NCI-H146 treated with DMSO at 0.1 percent for 48 hours (cell line): ENCODE data around the gene ZNF621.

Source experiments
- DNase-seq: peaks from one replicate; lab custom pipeline; 2025; ENCODE audit not compliant: unreplicated experiment; lab: John Stamatoyannopoulos, UW

Gene ZNF621

DNA sequence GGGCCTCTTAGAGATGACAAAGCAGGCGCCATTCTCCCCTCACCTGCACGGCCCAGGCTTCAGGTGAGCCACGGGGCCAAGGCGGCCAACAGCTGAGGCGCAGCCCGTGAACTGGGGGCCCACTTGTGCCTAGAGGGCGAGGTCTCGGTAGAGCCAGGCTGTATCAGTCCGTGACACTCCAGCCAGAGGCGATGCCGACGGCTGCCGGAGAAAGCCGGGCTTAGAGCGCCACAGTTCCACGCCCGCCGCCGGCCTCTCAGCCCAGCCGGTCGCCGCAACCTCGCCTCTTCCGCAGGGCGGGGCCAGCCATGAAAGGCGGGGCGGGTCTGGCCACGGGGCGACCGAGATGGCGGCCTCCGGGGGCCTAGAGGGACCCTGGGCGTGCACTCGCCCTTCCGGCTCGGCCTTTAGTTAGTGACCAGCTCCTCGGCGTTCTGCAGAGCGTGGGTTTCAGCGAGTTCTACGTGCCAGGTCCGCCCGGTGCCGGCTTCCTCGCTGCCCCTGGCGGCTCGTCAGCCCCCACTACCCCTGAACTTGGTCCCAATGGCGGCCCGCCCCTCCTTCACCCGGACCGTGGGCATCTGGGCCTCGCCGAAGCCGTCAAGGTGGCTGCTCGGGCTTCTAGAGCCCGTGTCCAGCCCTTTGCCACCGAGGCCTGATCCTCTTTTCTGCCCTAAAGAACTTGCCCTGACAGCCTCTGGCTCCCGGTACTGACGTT is at the start of gene ZNF621:
ZNF621 (plus strand) TSS at position 393 of the 718 bp plus-strand sequence. CDS start 881 bp downstream, outside the sequence.
- peak; percentile 45 for DNase-seq

DNA sequence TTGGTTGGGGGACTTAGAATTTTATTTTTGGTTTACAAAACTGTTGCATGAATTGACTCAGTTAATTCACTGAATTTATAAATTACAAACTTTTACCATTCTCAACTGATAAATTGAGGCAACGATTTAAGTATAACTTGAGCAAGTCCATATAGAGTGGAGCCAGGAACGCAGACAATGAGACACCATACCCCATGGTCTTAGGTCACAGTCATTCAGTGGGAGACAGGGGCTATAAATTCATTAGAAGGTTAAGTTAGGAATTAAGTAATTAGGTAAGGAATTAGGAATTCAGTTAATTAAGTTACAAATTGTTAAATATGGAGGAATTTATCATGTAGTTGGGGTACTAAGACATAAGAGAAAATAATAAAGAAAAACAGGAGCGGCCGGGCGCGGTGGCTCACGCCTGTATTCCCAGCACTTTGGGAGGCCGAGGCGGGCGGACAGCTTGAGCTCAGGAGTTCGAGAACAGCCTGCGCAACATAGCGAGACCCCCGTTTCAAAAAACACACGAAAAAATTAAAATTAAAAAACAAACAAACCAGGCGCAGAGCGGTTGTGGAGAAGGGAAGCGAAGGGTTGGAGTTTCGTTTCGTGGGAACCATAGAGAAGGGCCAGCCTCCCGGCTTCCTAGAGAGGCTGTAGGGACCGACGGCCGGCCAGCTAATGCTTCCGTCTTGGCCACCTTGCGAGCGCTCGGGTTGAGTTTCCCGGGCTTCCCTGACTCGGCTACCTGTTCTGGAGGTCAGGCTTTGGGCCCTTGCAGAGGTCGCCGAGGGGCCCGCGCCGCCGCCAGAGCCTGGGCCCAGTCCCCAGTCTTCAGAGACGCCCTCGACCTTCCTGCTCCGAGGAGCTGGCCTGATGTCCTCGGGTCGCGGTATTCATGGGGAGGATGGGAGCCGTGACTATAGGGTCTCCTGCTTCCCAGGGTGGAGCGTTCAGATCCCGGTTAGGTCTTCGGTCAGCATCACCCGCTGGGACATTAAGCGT is 48.0 kb upstream of the ZNF621 start, which contains the start of gene ZNF619:
ZNF619 (plus strand) TSS at position 645 of the 993 bp plus-strand sequence. CDS start 858 bp downstream, outside the sequence.
- DNase-seq: peak; percentile 11

DNA sequence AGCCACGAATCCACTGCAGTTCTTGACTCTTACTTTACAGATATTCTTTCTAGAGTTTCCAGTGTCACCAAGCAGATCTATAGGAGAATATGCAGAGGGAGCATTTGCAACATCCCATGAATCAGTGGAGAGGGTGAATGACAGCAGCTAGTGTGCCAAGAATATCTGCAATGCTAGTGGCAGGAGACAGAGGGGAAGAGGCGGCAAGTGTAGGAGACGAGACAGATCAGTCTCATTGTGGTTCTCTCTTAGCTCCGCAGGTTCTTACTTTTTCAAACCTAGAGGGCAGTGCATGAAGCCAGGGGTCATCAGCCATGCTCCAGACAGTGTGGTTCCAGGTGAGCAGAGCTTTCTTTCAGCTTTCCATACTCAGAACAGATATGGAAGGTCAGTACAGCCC is 47.1 kb upstream of the ZNF621 start:
- DNase-seq: no peak

DNA sequence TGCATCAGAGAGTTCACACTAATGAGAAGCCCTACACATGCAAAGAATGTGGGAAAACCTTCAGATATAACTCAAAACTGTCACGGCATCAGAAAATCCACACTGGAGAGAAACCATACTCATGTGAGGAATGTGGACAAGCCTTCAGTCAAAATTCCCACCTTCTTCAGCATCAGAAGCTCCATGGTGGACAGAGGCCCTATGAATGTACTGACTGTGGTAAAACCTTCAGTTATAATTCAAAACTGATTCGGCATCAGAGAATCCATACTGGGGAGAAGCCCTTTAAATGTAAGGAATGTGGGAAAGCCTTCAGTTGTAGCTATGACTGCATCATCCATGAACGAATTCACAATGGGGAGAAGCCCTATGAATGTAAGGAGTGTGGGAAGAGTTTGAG is 37.6 kb upstream of the ZNF621 start:
- no peak for DNase-seq

DNA sequence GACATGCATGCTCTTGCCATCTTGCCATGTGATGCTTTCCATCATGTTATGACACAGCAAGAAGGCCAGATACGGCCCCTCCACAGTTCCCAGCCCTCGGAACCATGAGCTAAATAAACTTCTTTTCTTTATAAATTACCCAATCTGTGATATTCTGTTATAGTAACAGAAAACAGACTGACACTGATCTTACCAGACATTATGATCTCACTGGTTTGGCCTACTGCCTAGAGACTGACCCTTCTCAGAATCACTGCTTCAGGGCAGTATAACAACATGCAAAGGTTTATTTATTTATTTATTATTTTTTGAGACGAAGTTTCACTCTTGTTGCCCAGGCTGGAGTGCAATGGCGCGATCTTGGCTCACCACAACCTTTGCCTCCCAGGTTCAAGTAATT is 33.8 kb upstream of the ZNF621 start:
- DNase-seq: no peak

DNA sequence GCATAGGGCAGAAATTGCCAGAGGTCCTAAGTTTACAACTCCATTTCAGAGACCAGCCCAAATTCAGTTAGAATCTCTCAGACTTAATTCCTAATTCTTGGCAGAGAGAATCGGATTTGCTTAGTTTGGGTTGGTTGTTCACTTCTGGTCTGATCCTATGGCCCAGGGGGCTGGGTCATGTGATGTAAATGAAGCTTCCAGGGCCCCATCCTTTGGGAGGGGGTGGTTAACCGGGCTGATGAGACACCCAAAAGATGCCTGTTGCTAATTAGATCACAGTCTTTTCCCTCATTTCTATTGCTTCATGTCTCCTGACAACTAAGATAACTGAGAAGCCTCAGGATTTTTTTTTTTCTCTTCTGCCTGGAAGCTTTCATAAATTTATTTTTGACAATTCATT is 30.1 kb upstream of the ZNF621 start:
- no peak for DNase-seq

DNA sequence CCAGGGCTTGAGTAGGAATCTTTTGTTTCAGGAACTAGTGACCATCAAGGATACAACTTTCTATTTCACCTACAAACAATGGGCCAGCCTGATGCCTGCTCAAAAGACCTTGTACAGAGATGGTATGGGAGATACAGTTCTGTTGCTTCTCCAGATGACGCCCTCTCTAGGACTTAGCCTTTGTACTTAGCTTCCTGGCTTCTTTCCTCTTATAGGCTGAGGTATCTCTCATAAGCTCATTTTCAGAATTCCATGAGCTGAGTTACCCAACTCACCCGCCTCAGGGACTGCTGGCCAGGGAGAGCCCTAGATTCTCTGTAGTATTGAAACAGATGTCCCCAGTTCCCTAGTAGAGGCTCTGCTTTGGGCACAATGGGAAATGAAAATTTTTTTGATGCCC is 27.5 kb upstream of the ZNF621 start:
- no peak for DNase-seq

DNA sequence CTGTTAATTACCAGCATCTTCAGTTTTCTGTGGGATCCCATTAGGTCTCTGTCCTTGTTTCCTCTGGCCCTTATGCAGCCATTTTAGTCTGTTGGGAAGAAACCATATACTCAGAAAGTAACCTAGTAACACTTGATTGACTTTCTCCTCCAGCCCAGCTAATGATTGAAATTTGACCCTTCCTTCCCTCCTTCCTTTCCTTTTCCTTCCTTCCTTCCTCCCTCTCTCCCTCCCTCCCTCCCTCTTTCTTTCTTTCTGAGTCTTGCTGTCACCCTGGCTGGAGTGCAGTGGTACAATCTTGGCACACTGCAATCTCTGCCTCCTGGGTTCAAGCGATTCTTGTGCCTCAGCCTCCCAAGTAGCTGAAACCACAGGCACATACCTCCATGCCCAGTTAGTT is 24.8 kb upstream of the ZNF621 start:
- no peak for DNase-seq

DNA sequence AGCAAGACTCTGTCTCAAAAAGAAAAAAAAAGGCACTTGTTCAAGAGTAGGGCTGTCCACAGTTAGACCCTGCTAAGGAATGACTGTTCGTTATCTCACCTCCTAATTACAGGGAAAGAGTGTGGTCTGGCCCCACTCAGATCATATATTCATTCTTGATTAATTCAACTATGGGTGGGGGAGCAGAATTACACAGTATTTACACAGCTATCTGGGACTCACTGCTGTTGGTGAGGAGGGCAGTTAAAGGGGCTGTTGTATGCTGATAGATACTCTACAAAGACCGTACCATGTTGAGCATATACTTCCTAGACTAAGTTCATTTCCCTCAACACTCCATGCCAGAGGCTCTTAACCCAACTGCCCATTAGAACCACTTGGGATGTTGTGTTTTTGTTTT is 22.7 kb upstream of the ZNF621 start:
- no peak for DNase-seq

DNA sequence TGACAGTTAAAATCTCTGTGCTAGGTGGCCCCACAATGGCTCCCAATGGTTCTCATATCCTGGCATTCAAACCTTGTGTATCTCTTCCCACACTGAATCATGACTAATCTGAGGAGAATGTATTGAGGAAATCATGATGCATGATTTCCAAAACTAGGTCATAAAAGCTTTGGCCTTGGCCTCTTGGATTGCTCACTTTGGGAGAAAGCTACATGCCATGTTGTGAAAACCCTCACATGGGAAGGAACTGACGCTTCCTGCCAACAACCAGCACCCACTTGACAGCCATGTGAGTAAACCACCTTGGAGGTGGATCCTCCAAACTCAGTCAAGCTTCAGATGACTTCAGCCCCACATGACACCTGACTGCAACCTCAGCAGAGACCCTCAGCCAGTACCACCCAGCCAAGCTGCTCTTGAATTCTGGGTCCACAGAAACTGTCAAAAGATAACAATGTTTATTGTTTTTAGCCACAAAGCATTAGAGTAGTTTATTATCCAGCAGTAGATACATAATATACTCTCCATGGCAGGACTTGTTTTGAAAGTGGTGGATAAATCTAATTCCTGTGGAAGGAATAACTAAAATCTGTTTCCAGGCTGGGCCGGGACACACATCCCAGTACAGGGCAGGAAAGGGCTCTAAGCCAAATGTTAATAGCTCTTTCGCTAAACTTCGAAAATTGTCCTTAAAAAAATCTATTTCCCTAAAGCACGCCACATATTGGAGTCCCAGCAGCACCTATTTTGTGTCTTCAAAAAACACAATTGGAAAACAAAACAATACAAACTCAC is 19.9 kb upstream of the ZNF621 start:
- DNase-seq: no peak

DNA sequence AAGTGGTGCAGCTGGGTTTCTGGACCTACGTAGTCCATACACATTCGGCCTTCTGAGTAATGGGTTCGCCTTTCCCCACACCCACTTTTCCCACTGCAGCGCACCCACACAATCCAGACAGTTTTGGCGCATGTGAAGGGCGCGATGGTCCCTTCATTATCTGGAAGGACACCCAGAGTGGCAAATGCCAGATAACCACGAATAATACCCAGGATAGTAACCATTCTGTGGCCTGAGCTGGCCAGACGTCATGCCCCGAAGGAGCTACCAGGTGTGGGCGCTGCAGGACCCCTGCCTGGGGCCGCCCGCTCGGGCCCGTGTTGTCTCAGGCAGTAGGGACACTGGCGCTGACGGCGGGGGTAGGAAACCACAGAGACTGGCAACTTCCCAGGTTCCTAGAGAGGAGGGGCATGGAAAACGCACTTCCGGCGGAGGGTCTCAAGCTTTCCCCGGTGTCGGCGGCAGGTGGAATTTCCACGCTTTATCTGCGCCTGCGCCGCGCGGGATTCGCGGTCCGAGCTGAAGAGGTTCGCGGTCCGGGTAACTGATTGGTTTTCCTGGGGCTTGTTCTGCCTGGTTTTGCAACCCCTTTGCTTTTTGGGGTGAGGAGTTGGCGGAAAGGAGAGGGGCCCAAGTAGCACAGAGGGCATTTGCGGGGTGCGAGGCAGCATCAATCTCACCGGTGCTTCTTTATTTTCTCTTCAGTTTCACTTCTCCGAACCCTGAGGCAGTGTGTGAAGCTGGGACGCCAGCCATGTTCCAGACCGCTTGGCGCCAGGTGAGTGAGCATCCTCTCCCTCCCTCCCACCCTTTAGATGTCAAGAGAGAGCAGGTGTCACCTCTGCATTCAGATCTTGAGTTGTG is 18.9 kb upstream of the ZNF621 start, which contains the start of gene ZNF620:
ZNF620 (plus strand) TSS at position 441 of the 864 bp plus-strand sequence; CDS start at position 755, 314 bp downstream.
- DNase-seq: peak; percentile 72

DNA sequence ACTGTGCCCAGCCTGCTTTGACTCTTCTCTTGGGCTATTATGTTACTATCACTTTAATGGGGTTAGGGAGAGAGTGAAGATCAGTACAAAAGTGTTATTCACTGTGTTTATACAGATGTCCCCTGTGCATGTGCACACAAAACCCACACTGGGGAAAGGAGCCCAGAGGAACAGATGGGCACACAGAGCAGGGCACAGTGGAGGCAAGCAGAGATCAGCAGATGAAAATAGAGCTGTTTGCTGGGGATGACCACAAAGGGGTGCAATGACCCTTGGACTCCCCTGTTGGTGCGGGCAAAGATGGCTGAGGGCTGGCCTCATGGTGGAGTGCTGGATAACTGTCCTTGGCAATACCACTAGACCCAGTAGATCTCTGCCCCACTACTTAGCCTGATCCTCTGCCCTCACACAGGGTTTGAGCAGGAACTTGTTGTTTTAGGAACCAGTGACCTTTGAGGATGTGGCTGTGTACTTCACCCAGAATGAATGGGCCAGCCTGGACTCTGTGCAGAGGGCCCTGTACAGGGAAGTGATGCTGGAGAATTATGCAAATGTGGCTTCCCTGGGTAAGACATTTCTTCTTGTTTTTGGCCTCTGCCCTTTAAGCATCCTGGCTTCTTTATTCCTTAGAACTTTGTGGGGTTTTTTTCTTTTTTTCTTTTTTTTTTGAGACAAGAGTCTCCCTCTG is 13.6 kb upstream of the ZNF621 start:
- DNase-seq: no peak

DNA sequence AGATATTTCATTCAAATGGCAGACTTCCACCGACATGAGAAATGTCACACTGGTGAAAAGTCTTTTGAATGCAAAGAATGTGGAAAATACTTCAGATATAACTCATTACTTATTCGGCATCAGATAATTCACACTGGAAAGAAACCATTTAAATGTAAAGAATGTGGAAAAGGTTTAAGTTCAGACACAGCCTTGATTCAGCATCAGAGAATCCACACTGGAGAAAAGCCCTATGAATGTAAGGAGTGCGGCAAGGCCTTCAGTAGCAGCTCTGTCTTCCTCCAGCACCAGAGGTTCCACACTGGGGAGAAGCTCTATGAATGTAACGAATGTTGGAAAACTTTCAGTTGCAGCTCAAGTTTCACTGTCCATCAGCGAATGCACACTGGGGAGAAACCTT is 8.6 kb upstream of the ZNF621 start:
- no peak for DNase-seq

DNA sequence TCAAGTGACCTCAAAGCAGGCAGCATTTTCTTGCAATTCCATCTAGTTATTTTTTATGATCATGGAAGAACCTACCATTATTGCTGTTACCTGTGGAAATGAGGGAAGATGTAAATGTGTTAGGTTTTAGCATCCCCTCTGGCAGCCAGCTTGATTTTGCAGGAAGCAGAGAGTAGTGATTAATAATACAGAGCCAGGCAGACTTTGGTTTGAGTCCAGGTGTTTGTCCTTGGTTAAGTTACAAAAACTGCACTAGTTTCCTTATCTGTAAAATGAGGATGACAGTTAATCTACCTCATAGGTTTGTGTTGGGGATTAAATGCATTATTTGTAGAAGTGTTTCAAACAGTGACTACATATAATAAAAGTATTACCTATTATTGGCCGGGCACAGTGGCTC is 6.7 kb upstream of the ZNF621 start:
- no peak for DNase-seq

DNA sequence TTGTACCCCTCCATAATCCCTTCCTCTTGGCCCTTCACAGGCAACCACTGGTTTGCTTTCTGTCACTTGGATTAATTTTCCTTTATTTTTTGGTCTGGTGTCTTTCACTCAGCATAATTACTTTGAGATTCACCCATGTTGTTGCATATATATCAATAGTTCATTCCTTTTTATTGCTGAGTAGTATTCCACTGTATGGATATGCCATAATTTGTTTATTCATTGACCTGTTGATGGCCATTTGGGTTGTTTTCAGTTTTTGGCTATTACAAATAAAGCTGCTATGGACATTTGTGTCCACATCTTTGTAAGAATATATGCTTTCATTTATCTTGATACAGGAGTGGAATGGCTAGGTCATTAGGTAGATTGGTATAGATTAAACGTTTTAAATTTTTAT is 5.9 kb upstream of the ZNF621 start:
- no peak for DNase-seq

DNA sequence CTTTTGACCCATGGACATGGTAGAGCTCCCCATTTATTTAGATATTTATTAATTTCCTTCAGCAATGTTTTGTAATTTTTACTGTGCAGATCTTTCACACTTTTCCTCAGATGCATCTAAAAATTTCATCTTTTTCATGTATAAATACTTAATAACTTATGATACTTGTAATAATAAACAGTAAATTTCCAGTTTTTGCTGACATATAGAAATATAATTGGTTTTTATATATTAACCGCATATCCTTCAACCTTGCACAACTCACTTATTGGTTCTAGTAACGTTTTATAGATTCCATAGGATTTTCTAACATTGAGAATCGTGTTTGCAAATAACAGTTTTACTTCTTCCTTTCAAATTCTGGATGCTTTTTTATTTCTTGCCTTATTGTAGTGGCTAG is 3.5 kb upstream of the ZNF621 start:
- no peak for DNase-seq

DNA sequence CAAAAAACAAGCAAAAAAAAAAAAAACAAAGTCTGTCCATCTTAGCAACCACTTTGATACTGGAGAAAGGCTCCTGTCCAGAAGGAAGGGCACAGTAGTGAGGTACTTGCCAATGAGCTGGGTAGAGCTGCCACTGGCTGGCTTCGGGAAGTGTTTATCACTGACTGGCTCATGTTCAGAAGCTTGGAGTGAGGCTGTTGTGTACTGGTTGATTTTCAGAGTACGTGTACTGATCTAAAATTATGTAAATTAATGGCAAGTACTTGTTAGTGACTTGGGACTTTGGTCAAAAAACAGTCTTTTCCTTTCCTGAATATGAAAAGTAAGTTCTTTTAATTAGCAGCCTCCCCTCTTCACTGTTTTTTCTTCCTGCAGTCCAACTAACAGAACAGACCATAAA is 979 bp upstream of the ZNF621 start:
- DNase-seq: no peak

DNA sequence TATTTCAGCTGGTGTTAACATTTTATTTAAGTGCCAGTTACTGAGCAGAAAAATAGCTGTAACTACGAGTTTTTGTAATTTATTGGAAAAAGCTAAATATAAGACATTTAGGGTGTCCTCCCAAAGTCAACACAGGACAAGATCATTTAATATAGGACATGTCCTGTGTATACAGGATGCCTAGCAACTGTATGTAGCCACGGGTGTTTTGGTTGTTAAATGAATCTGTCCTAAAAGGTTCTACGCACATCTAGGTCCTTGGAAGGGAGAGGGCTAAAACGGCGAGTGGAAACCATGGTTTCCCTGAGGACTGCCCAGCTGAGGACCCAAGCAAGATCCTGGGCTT is 565 bp upstream of the ZNF621 start:
- no peak for DNase-seq

DNA sequence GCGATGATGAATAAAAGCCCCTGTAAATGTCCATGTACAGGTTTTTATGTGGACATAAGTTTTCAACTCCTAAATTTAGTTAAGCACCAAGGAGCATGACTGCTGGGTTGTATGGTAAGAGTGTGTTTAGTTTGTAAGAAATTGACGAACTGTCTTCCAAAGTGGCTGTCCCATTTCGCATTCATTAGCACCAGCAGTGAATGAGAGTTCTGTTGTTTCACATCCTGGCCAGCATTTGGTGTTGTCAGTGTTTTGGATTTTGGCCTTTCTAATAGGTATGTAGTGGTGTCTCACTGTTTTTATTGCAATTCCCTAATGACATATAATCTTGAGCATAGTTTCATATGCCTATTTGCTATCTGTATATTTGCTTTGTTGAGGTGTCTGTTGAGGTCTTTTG is 3.7 kb downstream of the ZNF621 start:
- no peak for DNase-seq

DNA sequence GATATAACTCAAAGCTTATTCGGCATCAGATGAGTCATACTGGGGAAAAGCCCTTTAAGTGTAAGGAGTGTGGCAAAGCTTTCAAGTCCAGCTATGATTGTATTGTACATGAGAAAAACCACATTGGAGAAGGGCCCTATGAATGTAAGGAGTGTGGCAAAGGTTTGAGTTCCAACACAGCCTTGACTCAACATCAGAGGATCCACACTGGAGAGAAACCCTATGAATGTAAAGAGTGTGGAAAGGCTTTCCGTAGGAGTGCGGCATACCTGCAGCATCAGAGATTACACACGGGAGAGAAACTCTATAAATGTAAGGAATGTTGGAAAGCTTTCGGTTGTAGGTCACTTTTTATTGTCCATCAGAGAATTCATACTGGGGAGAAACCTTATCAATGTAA is 7.5 kb downstream of the ZNF621 start:
- no peak for DNase-seq
